Measurements from ENCODE around the gene THAP7. TPM values are rescaled to one million over a fixed set of nuclear protein-coding genes. Genes with fewer than 3 reads are reported as not detected.

The THAP7 gene
- total RNA-seq, 1 donor from 2014 or later = 17.8 TPM

- H3K9me3 ChIP-seq (replicated peaks) = no peaks in the 10 kb centered on the region
- intact Hi-C loops (cut with micrococcal nuclease) = no loop called here
- H3K4me1 ChIP-seq = peaks cover 24% of the 10 kb centered on the region
- no peak overlapping the region for H3K4me3 ChIP-seq
- TF ChIP-seq CTCF (IDR thresholded peaks at IDR 0.05; ENCODE audit: borderline replicate concordance) = no peak
- no peak overlapping the region for H3K27ac ChIP-seq (replicated peaks)
- H3K36me3 ChIP-seq = peaks cover 45% of the 10 kb centered on the region
- H3K27me3 ChIP-seq (ENCODE audit: low read depth) = no peaks in the 10 kb centered on the region
- DNase-seq = no peak
Measured at GRCh38 chr22:20952544-20953341, 49.2 kb downstream of the THAP7 start.

GRCh38 chr22:20951932-20952380, 50.0 kb downstream of the THAP7 start:
- H3K36me3 ChIP-seq = peaks cover 45% of the 10 kb centered on the region
- no peak overlapping the region for H3K4me3 ChIP-seq
- H3K27me3 ChIP-seq (ENCODE audit: low read depth) = no peaks in the 10 kb centered on the region
- no peak for DNase-seq
- no peak for TF ChIP-seq CTCF (IDR thresholded peaks at IDR 0.05; ENCODE audit: borderline replicate concordance)
- H3K9me3 ChIP-seq (replicated peaks) = no peaks in the 10 kb centered on the region
- H3K4me1 ChIP-seq = peaks cover 20% of the 10 kb centered on the region
- H3K27ac ChIP-seq (replicated peaks) = no peak overlapping the region
- intact Hi-C loops (cut with micrococcal nuclease) = no loop called here

DNA sequence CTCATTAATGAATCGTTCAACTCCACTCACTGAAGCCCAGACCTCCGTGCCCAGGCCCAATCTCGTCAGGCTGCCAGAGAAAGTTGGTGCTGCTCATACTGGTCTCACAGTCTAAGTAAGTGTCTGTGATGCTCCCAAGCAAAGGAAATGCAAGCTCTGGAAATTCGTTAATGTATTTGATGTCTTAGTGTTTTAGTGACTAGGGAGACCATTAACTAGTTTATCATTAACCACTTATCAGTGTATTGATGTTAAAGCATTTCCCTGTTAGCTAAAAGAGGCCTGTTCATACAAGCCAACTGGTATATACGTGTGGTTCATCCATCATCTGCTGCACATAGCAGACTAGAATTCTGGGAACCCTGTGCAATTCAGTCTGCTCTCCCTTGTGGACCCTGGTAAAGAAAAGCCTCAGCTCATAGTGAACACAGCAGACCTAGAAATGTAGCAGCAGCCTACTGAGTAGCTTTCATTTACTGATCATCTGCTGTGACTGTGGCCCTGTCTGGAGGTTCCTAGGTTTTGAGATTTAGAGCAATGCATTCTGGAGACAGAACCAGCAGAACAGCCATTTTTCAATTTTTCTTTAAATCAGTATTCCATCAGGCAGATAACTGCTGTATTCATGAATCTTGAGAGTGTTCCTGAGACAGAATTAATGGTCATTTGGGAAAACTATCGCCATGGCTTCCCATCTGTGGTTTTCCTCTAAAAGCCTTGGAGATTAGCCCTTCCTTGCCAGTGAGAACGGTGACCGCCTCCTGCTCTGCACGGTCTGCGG, 50.6 kb downstream of the THAP7 start:
- peaks cover 45% of the 10 kb centered on the region for H3K36me3 ChIP-seq
- H3K9me3 ChIP-seq (replicated peaks) = no peaks in the 10 kb centered on the region
- no peak overlapping the region for H3K27ac ChIP-seq (replicated peaks)
- H3K4me3 ChIP-seq = no peak overlapping the region
- intact Hi-C loops (cut with micrococcal nuclease) = no loop called here
- TF ChIP-seq CTCF (IDR thresholded peaks at IDR 0.05; ENCODE audit: borderline replicate concordance) = no peak
- no peaks in the 10 kb centered on the region for H3K27me3 ChIP-seq (ENCODE audit: low read depth)
- peaks cover 22% of the 10 kb centered on the region for H3K4me1 ChIP-seq
- no peak for DNase-seq

GRCh38 chr22:20949698-20950183, 52.2 kb downstream of the THAP7 start:
- Histone ChIP-seq H3K27me3 (ENCODE audit: low read depth) (no peaks in the 10 kb centered on the region), H3K4me3 (no peak overlapping the region), H3K36me3 (peaks cover 45% of the 10 kb centered on the region), H3K9me3 (replicated peaks) (no peaks in the 10 kb centered on the region), H3K4me1 (peaks cover 38% of the 10 kb centered on the region), H3K27ac (replicated peaks) (no peak overlapping the region)
- intact Hi-C loops (cut with micrococcal nuclease) = no loop called here
- DNase-seq = no peak
- no peak for TF ChIP-seq CTCF (IDR thresholded peaks at IDR 0.05; ENCODE audit: borderline replicate concordance)

Small RNA genes within 50 kb of the gene (microRNA-seq; reads per million reads assigned to microRNA genes)
- gene MIR649 = not detected

Other genes with a start within 250 kb of the THAP7 start
- gene SERPIND1, start 228.0 kb downstream of the THAP7 start, total RNA-seq = 0.16 TPM
- gene PI4KA, start 143.3 kb downstream of the THAP7 start, total RNA-seq = 40.5 TPM
- gene SNAP29, start 143.1 kb downstream of the THAP7 start, total RNA-seq = 25.8 TPM
- gene CRKL, start 84.7 kb downstream of the THAP7 start, total RNA-seq = 52.6 TPM
- gene AIFM3, start 34.9 kb downstream of the THAP7 start, total RNA-seq = 0.47 TPM
- 18.1 TPM for gene LZTR1, start 19.8 kb downstream of the THAP7 start, total RNA-seq
- 3.5 TPM for gene P2RX6, start 13.0 kb upstream of the THAP7 start, total RNA-seq
- 0.25 TPM for gene SLC7A4, start 30.4 kb upstream of the THAP7 start, total RNA-seq
- not detected for gene LRRC74B, start 43.8 kb upstream of the THAP7 start, total RNA-seq